ENCODE measurements around the gene NDUFB10.

- TF ChIP-seq CTCF (conservative IDR thresholded peaks at IDR 0.05 in 1 of 2, IDR thresholded peaks at IDR 0.05 in 1 of 2; ENCODE audit: extremely low read depth in 1 of 2, insufficient read depth in 1 of 2, low read depth in 1 of 2, low read length in 2 of 2) (no peak), EZH2 (IDR thresholded peaks at IDR 0.05; ENCODE audit: borderline replicate concordance, low read length) (no peak)
These were observed 23.7 kb downstream of the NDUFB10 start for GRCh38 chr16:1982991-1983543.
